Activated naive CD4-positive, alpha-beta T cell treated with anti-CD3 and anti-CD28 coated beads, Interleukin-2, amount 50 U/mL, for 24 hours (primary cell): ENCODE measurements around the gene PCDHGA10.
A peak's percentile ranks its signal among the peaks of the same experiment; 100 is the strongest.
"Not testable (repeated sequence)": the region's sequence is repeated elsewhere in the genome, so short reads cannot be mapped to it uniquely, and the experiment has no call there.

ENCODE experiments used
- H3K27ac Mint-ChIP-seq: one replicate; pipeline ENCODE4 v1.8.0; 2021; ENCODE audit warnings: mild to moderate bottlenecking, mixed read lengths
- H3K27me3 Mint-ChIP-seq: one replicate; pipeline ENCODE4 v1.8.0; 2021; ENCODE audit warnings: mixed read lengths
- H3K36me3 Mint-ChIP-seq: one replicate; pipeline ENCODE4 v1.8.0; 2021; ENCODE audit warnings: mixed read lengths
- H3K4me1 Mint-ChIP-seq: one replicate; pipeline ENCODE4 v1.8.0; 2021; ENCODE audit warnings: mixed read lengths
- H3K4me3 Mint-ChIP-seq: one replicate; pipeline ENCODE4 v1.8.0; 2021; ENCODE audit warnings: mild to moderate bottlenecking, mixed read lengths
- H3K9me3 Mint-ChIP-seq: one replicate; pipeline ENCODE4 v1.8.0; 2021; ENCODE audit warnings: mixed read lengths

The PCDHGA10 gene

GRCh38 chr5:141432308-141432707 lies 19.5 kb downstream of the PCDHGA10 start:
- Mint-ChIP-seq H3K9me3 (peaks cover 37% of the 10 kb centered on the region), H3K27me3 (peaks cover 48% of the 10 kb centered on the region), H3K4me1 (peaks cover 16% of the 10 kb centered on the region), H3K4me3 (peak overlapping the region; percentile 30), H3K36me3 (peaks cover 22% of the 10 kb centered on the region)
- not testable (repeated sequence) for H3K27ac Mint-ChIP-seq

GRCh38 chr5:141432726-141433125 lies 19.9 kb downstream of the PCDHGA10 start:
- H3K36me3 Mint-ChIP-seq = peaks cover 22% of the 10 kb centered on the region
- peak overlapping the region; percentile 46 for H3K27ac Mint-ChIP-seq
- H3K27me3 Mint-ChIP-seq = peaks cover 48% of the 10 kb centered on the region
- H3K4me1 Mint-ChIP-seq = peaks cover 16% of the 10 kb centered on the region
- not testable (repeated sequence) for H3K4me3 Mint-ChIP-seq
- H3K9me3 Mint-ChIP-seq = peaks cover 37% of the 10 kb centered on the region

- Mint-ChIP-seq H3K9me3 (peaks cover 31% of the 10 kb centered on the region), H3K4me1 (peaks cover 16% of the 10 kb centered on the region), H3K4me3 (no peak overlapping the region), H3K36me3 (peaks cover 20% of the 10 kb centered on the region), H3K27me3 (peaks cover 44% of the 10 kb centered on the region), H3K27ac (no peak overlapping the region)
These were observed 21.2 kb downstream of the PCDHGA10 start for GRCh38 chr5:141434006-141434405.

GRCh38 chr5:141437221-141437620 lies 24.4 kb downstream of the PCDHGA10 start:
- Mint-ChIP-seq H3K4me3 (no peak overlapping the region), H3K27me3 (peaks cover 26% of the 10 kb centered on the region), H3K27ac (no peak overlapping the region), H3K4me1 (no peaks in the 10 kb centered on the region), H3K9me3 (peaks cover 17% of the 10 kb centered on the region), H3K36me3 (peaks cover 9% of the 10 kb centered on the region)

- Mint-ChIP-seq H3K4me3 (no peak overlapping the region), H3K27ac (no peak overlapping the region), H3K9me3 (peaks cover 17% of the 10 kb centered on the region), H3K36me3 (peaks cover 1% of the 10 kb centered on the region), H3K27me3 (peaks cover 21% of the 10 kb centered on the region), H3K4me1 (no peaks in the 10 kb centered on the region)
These were observed 26.8 kb downstream of the PCDHGA10 start for GRCh38 chr5:141439411-141440141.

- Mint-ChIP-seq H3K27me3 (peaks cover 22% of the 10 kb centered on the region), H3K9me3 (peaks cover 12% of the 10 kb centered on the region), H3K4me1 (no peaks in the 10 kb centered on the region), H3K36me3 (no peaks in the 10 kb centered on the region), H3K4me3 (no peak overlapping the region), H3K27ac (no peak overlapping the region)
These were observed 27.6 kb downstream of the PCDHGA10 start for GRCh38 chr5:141440341-141440740.

GRCh38 chr5:141441571-141442170 lies 28.9 kb downstream of the PCDHGA10 start:
- Mint-ChIP-seq H3K27ac (no peak overlapping the region), H3K9me3 (peaks cover 10% of the 10 kb centered on the region)

GRCh38 chr5:141465351-141465750 lies 52.6 kb downstream of the PCDHGA10 start:
- no peaks in the 10 kb centered on the region for H3K4me1 Mint-ChIP-seq
- H3K4me3 Mint-ChIP-seq = no peak overlapping the region
- H3K27me3 Mint-ChIP-seq = peaks cover 20% of the 10 kb centered on the region
- no peaks in the 10 kb centered on the region for H3K9me3 Mint-ChIP-seq
- no peak overlapping the region for H3K27ac Mint-ChIP-seq
- H3K36me3 Mint-ChIP-seq = peaks cover 4% of the 10 kb centered on the region

More at GRCh38 chr5:141441571-141442170, 28.9 kb downstream of the PCDHGA10 start:
- no peaks in the 10 kb centered on the region for H3K36me3 Mint-ChIP-seq
- no peak overlapping the region for H3K4me3 Mint-ChIP-seq
- no peaks in the 10 kb centered on the region for H3K4me1 Mint-ChIP-seq
- peaks cover 23% of the 10 kb centered on the region for H3K27me3 Mint-ChIP-seq
